Stimulated activated CD4-positive, alpha-beta T cell treated with anti-CD3 and anti-CD28 coated beads, Interleukin-2, amount 100 ng/mL, for 4 hours (primary cell): Measurements from ENCODE around the gene GLRA3.
"Not testable (repeated sequence)": the region's sequence is repeated elsewhere in the genome, so short reads cannot be mapped to it uniquely, and the experiment has no call there.

Experiments used
- DNase-seq: peaks from one replicate; pipeline ENCODE4 v3.0.0-alpha.2; 2020; ENCODE audit warnings: low read depth

GLRA3 gene

DNA sequence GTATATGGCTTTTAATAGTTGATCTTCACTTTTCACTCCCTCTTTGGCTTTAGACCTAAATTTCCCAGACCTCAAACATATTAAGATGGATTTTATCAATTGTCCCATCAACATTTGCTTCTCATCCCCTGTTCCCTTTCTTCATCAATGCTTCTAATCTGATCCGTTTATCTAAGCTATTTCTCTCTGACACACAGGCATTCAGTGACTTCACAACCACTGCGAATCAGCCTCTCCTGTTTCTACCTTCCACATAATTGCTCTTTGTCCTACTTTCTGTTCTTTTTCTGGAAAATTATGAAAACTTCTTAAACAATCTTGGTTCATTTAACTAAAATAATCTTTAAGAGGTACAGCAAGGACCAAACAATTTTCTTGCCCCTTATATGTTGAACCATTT, 115.2 kb downstream of the GLRA3 start:
- DNase-seq: no peak

DNA sequence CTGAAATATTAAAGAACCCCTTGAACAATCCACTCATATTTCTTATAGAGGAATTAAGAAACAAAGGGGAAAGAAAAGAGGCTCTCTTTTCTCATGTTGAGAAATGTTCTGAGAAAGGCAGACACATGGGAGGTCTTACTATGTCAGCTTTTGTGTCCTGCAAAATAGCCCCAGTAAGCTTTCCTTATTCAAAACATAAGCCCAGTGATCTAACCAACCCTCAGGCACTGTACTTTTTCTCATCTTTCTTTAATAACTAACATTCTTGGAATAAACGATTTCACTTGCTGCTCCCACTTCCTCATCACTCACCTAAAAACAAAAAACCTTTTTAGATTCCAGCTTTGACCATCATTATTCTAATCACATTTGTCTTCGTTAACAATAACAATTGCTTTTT, 115.9 kb downstream of the GLRA3 start:
- DNase-seq: no peak

DNA sequence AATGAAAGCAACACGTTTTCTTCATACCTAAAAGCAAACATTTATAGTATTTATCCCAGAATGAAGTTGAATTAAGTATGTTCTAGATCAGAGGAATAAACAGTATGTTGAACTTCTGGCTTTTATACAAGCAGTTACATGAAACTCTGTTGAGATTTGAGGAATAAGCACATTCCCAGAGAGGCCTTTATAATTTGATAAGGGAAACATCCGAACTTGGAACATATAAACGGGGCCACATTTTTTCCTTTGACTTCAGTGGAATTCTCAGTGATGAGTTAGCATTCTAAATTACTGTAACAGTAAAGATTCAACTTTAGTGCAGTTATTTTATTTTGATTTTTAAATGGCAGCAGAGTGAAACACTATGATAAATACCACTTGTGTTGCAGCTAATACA, 119.5 kb downstream of the GLRA3 start:
- no peak for DNase-seq

DNA sequence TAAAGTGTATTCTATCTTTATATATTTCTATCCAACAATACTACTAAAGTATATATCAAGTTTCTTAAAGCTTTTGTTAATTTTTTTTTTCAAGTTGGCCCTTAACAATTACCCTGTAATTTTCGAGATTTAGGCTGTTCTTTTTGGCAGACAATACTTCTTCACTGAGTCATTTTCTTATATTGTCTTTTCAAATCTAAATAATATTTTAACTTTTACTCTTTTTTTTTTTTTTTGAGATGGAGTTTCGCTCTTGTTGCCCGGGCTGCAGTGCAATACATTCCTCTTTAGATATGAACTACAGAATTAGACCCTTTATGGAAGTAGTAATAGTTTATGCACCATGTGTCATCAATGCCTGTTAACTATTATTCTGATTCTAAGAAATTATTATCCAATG, 120.7 kb downstream of the GLRA3 start:
- no peak for DNase-seq

DNA sequence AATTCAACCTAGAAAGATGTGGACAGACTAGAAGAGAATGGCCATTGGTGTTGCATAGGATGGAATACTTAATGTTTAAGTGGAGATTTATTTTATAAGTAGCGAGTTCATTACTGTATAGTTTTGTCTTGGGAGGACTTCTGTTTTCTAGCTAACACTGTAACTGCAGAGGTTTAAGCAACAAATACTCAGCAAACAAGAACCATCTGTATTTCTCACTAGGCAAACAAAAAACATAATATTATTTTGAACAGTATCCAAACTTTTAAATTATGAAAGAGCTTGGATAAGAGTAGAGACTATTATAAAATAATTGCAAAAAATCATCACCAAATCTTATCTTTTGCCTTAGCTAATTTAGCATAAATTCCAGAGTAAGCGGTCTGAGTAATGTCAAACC, 121.1 kb downstream of the GLRA3 start:
- no peak for DNase-seq

DNA sequence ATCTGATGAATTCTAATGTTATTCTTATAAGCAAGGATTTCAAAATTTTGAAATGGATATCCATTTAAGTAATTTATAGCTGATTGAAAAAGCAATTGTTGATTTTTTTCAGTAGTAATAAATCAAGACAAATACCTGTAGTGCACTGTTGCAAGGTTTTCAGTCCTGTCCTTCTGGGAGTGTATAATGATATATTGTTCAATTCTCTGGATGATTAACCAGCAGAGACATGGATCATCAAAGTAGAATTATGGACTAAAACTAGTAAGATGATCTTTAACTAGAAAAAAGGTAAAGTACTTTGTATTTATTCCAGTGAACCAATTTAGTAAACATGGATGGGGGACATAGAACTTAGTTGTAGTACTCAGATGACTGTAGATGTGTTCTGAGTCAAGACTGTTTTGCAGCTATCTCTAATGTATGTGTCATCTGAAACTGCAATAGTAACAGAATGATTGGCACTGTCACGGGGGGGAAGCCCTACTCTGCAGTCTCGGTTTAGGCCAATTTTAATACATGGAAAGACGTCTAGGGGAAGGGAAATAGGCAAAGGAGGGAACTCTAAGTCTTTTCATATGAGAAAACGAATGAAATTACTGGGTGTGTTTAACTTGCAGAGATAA, 121.9 kb downstream of the GLRA3 start:
- DNase-seq: no peak

DNA sequence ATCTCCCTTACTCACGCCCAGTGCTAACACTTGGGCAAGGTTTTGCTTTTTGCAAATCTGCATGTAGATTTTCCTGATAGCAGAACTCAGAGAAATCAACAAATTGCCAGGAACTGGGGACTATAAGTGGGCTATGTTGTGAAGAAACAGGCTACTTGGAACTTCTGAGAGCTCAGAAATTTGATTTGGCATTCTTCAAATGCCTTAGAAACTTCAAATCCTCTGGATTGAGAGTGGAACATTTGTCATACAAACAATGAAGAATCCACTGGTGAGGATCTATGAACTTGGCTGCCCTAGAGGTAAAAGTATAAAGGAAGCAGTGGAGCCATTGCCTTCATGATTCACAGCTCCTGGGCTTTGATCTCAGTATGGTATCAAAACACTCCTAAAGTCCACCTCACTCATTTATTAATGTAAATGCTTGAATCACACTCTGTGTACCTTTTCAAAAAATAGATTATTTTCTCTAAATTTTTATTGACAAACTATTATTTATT, 126.0 kb downstream of the GLRA3 start:
- no peak for DNase-seq

DNA sequence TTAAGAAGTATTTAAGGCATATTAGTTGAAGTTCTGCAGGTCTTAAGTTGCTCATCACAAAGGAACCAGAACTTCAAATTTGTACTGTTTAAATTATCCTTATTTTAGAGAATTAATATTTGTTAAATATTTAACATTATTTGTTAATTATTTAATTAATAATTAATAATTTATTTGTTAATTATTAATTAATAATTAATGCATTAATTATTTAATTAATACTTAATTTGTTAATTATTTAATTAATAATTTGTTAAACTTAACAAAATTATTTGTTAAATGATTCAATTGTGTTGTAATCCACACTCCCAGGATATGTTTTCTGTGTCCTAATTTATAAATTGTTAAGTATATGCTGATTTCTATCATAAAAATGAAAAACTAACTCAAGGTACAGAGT, 129.4 kb downstream of the GLRA3 start:
- no peak for DNase-seq

DNA sequence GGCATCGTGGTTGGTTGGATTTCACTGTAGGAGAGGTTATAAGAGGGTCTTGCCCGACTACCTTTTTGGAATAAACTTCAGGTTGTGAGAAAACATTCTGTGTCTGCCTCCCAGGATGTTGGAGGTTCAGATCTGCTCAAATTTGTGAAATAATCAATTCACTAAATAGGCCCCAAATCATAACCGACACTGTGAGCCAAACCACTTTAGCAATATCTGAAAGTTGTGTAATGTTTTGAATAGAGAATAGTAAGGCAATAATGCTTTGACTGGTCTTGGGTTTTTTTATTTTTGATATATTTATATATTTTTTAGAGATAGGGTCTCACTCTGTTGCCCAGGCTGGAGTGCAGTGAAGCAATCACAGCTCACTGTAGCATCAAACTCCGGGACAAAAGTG, 131.2 kb downstream of the GLRA3 start:
- DNase-seq: no peak

DNA sequence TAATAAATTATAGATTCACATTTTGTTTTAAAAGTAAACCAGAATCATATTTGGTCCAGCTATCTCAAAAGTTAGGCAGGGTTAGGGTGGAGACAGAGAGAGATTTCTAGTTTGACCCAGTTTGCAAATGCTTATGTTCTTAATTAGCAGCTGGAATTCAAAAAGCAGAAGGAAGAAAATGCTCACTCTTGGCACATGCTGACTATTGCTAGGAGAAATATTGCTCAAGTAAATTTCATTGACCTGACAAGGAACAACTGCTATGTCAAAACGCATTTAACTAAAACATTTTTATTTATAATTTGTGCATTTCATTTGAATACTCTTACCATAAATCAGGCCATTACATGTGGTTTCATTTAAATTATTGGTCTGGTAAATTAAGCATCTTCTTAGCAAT, 131.8 kb downstream of the GLRA3 start:
- no peak for DNase-seq

DNA sequence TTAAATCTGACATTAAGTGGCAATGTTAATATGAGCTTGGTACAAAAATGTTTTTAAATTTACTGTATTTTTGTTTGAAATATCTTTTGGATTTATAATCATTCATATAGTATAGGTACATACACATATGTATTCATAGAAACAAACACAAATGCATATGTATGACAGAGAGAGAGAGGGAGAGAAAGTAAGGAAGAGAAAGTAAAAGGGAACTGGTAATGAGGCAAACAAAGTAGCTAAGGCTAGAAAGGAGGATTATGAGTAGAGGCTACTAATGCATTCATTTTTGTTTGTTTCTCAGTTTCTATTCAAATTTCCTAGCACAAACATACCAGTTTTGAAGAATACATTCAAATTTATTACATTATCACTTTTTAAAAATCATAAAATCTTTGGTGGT, 132.4 kb downstream of the GLRA3 start:
- DNase-seq: no peak

DNA sequence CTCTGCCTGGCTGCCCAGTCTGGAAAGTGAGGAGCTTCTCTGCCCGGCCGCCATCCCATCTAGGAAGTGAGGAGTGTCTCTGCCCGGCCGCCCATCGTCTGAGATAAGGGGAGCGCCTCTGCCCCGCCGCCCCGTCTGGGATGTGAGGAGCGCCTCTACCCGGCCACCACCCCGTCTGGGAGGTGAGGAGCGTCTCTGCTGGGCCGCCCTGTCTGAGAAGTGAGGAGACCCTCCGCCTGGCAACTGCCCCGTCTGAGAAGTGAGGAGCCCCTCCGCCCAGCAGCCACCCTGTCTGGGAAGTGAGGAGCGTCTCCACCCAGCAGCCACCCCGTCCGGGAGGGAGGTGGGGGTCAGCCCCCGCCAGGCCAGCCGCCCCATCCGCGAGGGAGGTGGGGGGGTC, 137.2 kb downstream of the GLRA3 start:
- DNase-seq: not testable (repeated sequence)

DNA sequence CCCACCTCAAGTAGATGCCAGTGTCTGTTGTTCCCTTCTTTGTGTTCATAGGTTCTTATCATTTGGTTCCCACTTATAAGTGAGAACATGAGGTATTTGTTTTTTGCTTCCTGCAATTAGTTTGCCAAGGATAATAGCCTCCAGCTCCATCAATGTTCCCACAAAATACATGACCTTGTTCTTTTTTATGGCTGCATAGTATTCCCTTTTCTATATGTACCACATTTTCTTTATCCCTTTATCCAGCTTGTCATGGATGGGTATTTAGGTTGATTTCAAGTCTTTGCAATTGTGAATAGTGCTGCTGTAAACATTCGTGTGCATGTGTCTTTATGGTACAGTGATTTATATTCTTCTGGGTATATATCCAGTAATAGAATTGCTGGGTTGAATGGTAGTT, 138.4 kb downstream of the GLRA3 start:
- no peak for DNase-seq

DNA sequence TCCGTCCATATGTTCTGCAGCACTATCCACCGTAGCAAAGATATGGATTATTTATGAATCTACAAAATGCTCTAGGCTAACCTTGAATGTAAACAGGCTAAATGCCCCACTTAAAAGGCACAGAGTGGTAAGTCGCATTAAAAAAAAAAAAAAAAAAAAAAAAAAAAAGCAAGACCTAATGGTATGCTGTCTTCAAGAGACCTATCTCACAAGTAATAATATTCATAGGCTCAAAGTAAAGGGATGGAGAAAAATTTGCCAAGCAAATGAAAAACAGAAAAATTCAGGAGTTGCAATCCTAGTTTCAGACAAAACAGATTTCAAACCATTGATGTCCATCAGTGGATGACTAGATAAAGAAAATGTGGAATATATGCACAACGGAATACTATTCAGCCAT, 139.4 kb downstream of the GLRA3 start:
- DNase-seq: no peak

DNA sequence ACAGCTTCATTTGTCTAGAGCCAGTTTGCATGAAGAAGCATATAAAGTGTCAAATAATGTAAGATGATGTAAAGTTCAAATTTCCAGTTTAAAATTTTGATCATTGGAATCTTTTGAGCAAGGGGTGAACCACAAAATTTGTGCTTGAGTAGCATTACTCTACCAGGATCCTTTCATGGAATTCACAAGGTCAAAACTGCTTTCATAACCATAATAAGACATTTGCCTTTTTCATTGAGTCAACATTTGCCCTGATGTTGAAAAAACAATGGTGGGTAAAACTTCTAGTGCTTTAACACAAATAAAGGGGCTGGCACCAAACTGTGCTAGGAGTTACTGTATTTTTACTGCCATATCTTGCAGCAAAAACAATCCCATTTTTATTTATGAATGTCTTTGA, 142.2 kb downstream of the GLRA3 start:
- DNase-seq: no peak

DNA sequence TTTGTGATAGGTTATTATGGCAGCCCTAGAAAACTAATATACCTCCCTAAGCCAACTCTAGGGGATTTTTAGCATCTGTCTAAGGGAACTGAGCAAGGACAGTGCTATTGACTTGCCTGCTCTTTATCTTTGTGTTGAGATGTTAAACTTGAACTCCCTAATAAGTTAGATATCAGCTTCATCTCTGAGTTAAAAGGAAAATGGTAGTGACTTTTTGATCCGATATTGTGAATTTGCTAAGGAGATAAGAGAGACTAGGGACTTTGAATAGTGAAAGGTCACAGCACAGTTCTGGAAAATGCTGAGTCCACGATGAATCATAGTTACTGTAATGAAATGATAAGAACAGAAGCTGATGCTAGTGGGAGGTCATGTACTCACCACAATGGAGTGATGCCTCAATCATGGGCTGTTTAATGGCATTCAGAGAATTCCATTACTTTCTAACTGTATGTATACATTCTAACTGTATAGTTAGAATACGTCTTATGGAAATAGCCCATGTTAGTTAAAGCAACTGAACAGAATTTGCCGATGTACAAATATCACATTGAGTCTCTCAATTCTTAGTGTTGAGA, 147.2 kb downstream of the GLRA3 start:
- DNase-seq: no peak

DNA sequence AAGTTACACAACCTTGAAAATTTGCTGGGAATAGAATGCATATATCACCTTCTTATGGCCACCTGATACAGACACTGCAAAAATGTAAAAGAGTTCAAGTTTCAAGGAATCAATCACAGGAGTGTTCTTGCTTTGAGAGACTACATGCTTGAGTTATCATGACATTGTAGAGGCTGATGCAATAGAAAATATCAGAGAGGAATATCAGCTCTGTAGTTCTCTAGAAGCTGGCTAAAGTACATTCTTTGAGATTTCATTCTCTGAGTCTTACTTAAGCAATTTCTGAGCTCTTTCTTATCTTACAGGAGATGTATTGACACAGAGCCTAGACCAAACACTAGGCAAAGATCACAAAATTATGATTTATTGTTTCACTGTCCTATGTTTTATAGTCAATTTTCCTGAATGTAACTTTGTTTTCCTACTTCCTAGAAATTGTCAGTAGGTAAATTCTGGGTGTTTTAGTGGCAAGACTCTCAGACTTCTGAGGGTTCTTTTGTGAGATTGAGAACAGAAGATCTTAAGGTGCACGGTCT, 154.7 kb downstream of the GLRA3 start:
- DNase-seq: no peak

DNA sequence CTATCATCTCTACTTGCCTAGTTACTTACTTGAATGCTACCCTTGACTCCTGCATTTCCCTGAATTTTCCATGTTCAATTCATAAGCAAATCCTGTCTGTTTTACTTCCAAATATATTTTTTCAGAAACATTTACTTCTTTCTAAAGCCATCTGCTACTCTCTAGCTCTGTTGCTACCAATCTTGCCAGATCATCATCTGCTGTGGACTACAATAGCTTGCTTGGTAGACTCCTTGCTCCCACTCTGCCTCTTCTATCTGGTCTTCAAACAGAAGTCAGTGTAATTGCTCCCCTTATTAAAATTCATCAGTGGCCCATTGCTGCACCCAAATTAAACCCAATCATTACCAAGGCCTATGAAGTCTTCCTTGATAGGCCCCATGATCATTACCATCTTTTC, 155.2 kb downstream of the GLRA3 start:
- DNase-seq: no peak

DNA sequence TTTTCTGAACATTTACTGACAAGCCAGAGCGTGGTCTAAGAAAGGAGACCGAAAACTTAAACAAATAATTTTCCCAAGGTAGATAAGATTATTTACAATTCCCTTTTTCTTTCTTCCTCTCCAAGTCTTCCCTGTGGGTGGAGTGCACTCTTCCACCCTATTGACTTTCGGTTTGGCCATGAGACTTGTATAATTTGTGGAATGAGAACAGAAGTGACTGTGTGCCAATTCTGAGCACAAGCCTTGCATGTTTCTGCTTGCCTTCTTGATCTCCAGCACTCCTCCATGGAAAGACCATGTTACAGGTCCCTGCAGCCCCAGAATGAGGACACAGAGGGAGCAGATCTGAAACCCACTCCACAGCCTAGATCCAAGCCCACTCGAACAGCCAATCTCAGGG, 156.8 kb downstream of the GLRA3 start:
- no peak for DNase-seq

DNA sequence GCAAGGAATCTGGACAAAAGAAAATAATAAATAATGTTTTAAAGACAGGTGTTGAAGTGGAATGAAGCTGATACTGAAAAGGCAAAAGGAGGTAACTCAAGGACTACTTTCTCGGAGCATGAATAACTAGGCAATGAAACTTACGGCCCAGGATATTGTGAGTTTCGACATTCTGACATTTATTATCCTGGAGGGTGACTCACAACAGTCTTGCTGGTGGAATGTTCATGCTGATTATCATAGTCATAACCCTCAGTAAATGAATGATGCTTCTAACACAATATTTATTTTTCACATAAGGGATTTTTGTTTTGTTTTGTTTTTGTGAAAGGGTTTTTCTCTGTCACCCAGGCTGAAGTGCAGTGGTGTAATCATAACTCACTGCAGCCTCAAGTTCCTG, 159.8 kb downstream of the GLRA3 start:
- no peak for DNase-seq

DNA sequence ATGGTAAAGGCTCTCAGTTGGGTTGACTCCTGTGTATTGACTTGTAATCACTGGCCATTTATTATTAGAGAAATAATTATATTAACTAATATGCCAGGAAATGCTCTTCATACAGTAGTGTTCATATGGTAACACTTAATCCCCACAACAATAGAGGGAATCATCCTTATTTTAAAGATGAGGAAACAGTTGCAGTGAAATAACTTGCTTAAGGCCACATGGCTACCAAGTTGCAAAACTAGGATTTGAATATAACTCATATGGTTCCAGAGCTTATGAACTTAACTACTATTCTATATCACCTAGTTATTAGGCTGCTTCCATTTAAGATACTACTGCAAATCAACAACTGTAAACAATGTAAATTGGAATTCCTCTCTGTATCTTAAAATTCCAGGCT, 163.2 kb downstream of the GLRA3 start:
- DNase-seq: no peak

DNA sequence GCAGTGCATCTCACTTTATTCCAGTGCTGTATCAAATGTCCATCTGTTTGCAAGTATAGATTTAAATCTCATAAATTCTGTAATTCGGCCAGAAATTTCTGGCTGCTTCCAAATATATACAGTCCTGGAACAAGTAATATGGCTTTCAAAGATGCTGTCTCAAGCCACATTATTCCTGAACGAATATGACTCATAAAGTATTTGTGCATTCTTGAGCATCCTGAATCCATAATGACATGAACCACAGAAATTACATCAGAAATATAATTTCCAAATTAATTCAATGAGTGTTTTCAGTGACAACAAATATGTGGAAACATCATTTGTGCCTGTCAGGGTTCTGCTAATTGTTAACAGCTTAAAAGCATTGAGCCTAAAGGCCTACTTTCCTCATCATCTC, 165.8 kb downstream of the GLRA3 start:
- no peak for DNase-seq

DNA sequence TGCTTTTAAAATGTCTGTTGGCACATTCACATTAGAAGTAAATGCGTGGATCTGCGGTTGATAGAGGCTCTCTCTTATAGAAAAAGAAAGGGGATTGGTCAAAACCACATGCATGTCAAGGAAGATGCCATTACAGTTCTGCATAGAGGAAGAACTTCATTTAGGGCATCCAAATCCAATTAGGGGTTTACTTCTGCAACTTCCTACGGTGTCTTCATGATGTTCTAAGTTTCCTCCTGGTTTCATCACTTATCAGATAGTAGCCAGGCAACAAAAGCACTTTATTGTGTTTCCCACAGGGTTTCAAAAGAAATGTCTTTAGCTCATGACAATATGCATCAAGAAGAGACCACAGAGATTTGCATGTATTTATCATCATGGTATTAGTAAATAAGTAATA, 170.8 kb downstream of the GLRA3 start:
- no peak for DNase-seq

DNA sequence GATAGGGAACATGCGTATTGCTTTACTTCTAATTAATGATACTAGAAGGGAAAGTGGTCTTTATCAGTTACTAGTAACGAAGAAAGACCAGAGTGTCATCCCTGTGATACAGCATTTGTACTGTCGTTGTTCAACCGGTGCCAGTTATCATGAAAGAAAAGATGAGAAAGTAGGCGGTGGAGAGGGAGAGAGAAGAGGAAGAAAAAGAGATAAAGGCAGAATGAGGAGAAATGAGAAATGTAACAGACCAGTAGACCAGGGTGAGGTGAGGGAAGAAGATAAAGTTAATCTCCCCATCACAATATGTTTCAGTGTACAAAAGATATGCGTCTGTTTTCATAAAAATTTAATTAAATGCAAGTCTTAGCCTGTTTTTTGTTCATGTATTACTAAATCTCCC, 171.6 kb downstream of the GLRA3 start:
- DNase-seq: no peak
